ENCODE results near the gene P2RY14.

The P2RY14 gene

DNA sequence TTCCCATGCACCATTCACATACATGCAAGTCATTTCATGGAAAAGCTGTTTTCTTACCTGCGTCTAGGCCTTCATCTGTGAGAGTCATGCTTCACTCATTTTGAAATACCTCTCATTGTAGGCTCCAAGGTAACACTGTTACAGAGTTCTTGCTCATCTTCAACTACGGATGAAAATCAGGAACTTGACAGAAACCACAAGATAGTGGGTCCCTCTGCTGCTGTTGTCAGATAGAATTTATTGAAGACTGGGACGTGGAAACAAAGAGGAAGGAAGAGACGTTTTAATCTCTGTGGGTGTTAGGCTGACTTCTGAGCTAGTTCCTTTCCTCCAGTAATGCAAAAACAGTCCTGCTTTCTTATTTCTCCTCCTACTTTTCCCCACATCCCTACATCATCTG, at the start of gene P2RY14:
Gene P2RY14, minus strand, starts transcription at position 313 of the 400 bp plus-strand sequence. CDS start 64,226 bp downstream, outside the sequence.
- DNase-seq: peak; percentile 77

DNA sequence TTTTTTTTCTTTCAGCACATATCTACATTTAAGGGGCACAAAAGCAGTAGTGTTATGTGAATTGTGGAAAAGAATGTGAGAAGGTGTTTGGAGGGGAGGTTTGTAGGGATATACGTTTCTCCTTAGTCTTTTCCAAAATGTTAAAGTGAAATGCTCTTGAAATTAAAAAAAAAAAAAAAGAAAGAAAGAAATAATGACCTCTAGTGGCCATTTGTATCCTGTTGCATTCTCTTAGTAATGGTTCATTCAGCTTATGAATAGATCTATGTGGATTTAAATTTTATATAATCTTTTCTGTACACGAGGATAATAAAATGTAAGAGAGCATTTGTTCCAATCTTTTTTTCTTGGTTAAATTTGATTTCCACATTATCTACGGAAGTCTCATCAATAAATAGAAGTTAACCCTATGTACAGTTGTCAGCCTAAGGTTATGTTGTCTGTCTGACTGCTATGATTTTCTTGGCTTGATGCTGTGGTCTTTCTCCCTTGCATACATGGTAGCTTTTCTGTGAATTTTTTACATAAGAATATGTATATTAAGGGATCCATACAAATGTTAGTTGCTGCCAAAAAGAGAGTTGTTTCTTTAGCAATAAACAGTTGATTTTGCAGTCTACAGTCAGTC, 49.3 kb upstream of the P2RY14 start:
- peak; percentile 38 for DNase-seq

DNA sequence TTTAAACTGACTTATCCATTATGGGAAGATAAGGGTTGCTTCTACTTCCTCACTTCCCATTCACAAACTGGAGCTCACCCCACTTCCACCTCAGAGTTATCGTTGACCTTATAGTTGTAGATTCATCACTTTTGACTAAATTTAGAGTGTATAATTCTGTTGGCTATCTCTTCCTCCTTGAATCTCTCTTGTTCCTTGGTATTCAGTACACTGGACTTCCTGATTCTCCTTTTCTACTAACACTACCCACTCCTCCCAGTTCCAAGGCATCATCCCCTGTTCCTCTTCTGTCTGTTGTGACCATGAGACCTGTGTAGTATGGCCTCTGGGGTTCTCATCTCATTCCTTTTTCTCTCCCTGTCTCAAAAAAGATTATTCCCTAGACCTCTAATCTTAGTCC, 44.2 kb upstream of the P2RY14 start:
- DNase-seq: no peak

DNA sequence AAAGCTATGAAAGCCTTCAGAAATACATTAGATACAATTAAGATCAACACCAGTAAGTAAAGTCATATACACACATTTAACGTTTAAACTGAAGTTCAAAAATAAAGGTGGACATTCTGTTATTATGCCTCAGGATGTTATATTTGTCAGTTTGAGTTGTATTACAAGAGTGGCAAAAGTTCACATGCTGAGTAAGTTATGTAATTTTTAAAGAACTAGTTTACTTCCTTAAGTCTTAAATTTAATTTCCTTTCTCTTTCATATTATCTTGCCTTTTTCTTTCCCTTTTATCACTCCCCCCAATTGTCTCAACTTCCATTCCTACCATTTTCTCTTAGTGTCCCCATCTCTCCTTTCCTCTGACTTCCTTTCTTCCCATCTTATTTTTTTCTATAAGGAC, 43.2 kb upstream of the P2RY14 start:
- DNase-seq: no peak

- DNase-seq: no peak
Observed at GRCh38 chr3:151320131-151320530, 41.8 kb upstream of the P2RY14 start.

DNA sequence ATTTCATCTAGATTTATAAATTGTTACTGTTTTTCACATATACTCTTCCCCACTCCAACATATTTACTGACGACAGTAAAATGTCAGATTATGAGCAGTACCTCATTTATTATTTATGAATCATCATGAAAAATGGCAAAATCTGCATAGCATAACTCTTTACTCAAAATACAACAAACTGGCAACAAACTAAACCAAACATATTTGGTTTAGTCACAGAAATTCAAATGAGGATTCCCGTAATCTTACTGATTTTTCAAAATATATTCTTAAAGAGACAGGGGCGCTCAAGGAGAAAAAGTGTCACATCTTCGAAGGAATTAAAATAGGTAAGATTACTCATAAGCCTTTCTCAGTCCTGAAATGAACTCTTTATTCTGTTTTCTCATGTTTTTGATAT, 41.3 kb upstream of the P2RY14 start:
- DNase-seq: no peak

DNA sequence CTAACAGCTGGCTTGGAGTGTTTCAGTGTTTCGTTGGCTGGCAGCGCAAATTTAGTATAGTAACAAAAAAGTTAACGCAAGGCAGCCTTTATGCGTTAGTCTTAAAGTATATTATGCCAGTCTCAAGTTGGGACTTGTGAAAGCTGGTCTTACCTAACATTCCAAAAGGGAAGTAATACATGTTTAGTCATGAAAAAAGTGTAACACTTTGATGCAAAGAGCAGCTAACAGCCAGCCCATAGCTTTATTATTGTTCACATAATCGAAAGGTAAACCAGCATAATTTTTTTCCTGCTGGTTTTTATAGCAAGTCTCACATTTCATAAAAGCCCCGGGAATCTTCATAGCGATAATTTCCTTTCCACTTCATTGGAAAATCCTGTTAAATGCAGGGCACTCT, 40.6 kb upstream of the P2RY14 start:
- no peak for DNase-seq

GRCh38 chr3:151318313-151318712, 40.0 kb upstream of the P2RY14 start:
- DNase-seq: no peak

- no peak for DNase-seq
Observed at GRCh38 chr3:151316267-151316991, 38.1 kb upstream of the P2RY14 start, which contains the start of gene GPR87. GPR87 (minus strand) TSS chr3:151316820; CDS start chr3:151300100, 16,720 bp downstream.

DNA sequence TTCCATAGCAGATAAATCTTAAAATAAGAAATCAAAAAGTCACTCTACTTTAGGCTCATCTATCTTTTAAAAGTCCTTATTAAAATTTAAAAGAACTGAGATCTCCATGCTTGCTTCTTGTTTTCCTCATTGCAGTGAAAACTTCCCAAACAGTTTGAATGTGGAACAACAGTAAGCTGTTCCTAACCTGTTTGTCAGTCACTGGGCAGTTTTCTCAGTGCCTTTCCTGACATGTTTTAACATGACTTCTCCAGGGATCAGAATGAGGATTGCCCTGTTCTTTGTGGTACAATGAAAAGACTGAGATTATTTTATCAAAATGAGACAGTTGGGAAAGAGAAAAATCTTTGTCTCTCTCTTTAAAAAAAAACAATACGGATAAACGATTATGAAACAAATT, 37.5 kb upstream of the P2RY14 start:
- DNase-seq: no peak

GRCh38 chr3:151315136-151315535, 36.8 kb upstream of the P2RY14 start:
- no peak for DNase-seq

- no peak for DNase-seq
Observed at GRCh38 chr3:151314593-151314992, 36.3 kb upstream of the P2RY14 start.

- DNase-seq: no peak
Observed at GRCh38 chr3:151314137-151314536, 35.8 kb upstream of the P2RY14 start.

DNA sequence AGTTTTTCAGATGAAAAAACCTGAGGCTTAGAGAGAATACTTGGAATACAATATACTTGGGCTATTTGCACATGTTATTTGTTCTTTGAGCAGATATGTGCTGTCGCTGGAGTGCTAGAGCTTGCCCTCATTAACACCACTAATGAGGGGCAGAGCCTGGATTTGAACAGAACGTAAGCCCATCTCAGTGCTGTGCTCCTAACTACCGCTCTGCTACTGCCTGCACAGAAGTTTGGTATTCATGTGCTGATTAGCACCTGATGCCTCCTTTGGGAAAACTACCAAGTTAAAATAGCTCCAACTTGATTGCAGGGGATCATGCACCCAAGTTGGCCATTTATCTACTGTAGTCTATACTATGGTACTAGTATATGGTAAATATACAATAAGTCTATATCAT, 34.6 kb upstream of the P2RY14 start:
- no peak for DNase-seq

- no peak for DNase-seq
Observed at GRCh38 chr3:151309566-151309965, 31.2 kb upstream of the P2RY14 start.

- DNase-seq: no peak
Observed at GRCh38 chr3:151307583-151308488, 29.5 kb upstream of the P2RY14 start.

DNA sequence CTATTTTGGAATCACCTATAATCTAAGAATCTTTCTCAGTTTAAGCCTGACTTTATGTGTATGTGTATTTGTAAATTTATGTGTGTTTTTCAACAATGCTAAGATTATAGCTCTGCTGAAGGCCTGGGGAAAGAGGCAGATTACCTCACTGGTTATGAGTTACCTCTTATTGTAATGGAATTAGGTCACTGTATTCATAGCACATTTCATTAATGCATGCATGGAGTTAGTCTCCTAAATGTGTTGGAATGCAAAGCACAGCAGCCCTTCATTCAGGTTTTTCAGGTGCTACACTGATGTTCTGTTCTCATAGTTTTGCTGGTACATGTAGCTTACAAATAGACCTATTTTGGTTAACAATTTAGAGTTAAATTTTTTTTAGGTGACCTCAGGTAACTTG, 28.8 kb upstream of the P2RY14 start:
- DNase-seq: no peak

DNA sequence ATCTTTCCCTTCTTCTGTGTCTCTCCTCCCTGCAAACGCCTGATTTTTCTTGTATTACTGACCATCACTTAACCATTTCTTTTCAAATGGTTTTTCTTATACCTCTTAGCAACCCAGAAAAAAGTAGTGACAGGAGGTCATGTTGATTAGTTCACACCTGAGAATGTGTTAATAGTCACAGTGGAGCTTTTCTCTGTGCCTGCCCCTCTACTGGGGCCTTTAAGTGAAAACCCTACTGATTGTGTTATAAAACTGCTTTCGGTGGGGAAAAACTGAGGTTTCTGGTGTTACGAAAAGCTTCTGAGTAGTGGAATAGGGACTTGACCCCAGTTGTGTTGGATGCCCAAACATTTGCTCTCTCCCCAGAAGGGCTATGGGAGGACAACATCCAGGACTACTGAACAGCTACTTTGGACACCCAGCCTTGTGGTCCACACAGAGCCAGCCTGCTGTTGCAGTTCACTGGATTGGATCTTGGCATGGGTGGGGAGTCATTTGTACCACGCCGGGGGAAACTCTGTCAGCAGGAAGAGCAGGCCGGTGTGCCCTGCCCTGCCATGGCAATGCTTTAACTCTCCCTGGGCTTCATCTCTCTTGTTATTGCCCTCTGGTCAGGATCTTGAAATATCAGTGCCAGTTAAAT, 27.9 kb upstream of the P2RY14 start:
- no peak for DNase-seq

GRCh38 chr3:151305775-151306151, 27.4 kb upstream of the P2RY14 start:
- no peak for DNase-seq

GRCh38 chr3:151305060-151305774, 26.9 kb upstream of the P2RY14 start:
- no peak for DNase-seq

DNA sequence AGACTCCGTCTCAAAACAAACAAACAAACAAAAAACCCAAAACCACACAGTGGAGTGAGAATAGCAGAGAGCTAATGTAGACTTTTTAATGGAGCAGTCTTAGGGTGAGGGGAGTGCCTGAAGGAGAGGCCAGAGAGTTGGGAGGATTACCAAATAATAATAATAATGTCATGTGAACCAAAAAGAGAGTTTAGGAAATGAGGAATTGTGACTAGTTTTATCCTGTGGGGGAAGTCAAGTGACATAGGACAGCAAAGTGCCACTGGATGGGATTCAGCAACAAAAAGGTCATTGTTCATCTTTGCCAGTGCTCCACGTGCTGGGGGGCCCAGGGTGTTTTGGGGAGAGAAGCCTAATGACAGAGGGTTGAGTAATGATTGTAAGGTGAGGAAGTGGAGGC, 25.4 kb upstream of the P2RY14 start:
- no peak for DNase-seq

GRCh38 chr3:151301787-151302186, 23.4 kb upstream of the P2RY14 start:
- no peak for DNase-seq
